NCI-H1417 (cell line): ENCODE results near the gene SGPP1.
"Not testable (repeated sequence)": the region's sequence is repeated elsewhere in the genome, so short reads cannot be mapped to it uniquely, and the experiment has no call there.

ENCODE experiments used
- DNase-seq, 3 experiments: peaks; one replicate each; lab custom pipeline; 2025; lab: John Stamatoyannopoulos, UW

SGPP1 gene

GRCh38 chr14:63673255-63673654 lies 54.6 kb downstream of the SGPP1 start:
- no peak for DNase-seq

- peak in 2 of 3 experiments; percentile 11 to 55 for DNase-seq
Observed at GRCh38 chr14:63672417-63673180, 55.3 kb downstream of the SGPP1 start.

GRCh38 chr14:63671987-63672386 lies 55.9 kb downstream of the SGPP1 start:
- peak in 1 of 3 experiments; percentile 55 for DNase-seq

- no peak for DNase-seq
Observed at GRCh38 chr14:63670692-63671091, 57.2 kb downstream of the SGPP1 start.

GRCh38 chr14:63666335-63666734 lies 61.5 kb downstream of the SGPP1 start:
- no peak for DNase-seq

GRCh38 chr14:63663428-63664341 lies 64.2 kb downstream of the SGPP1 start:
- no peak for DNase-seq

GRCh38 chr14:63662776-63663175 lies 65.1 kb downstream of the SGPP1 start:
- DNase-seq: no peak

GRCh38 chr14:63661881-63662280 lies 66.0 kb downstream of the SGPP1 start:
- DNase-seq: not testable (repeated sequence)

- DNase-seq: no peak
Observed at GRCh38 chr14:63659726-63660125, 68.1 kb downstream of the SGPP1 start.

- DNase-seq: no peak
Observed at GRCh38 chr14:63656194-63656593, 71.7 kb downstream of the SGPP1 start.

- no peak for DNase-seq
Observed at GRCh38 chr14:63654936-63655335, 72.9 kb downstream of the SGPP1 start.

- DNase-seq: no peak
Observed at GRCh38 chr14:63654346-63654745, 73.5 kb downstream of the SGPP1 start.

- DNase-seq: no peak
Observed at GRCh38 chr14:63652406-63652805, 75.5 kb downstream of the SGPP1 start.

GRCh38 chr14:63650256-63650952 lies 77.5 kb downstream of the SGPP1 start:
- DNase-seq: no peak

GRCh38 chr14:63647696-63648410 lies 80.0 kb downstream of the SGPP1 start:
- no peak for DNase-seq

GRCh38 chr14:63644741-63645140 lies 83.1 kb downstream of the SGPP1 start:
- DNase-seq: no peak

GRCh38 chr14:63642656-63643382 lies 85.0 kb downstream of the SGPP1 start:
- DNase-seq: no peak

GRCh38 chr14:63642229-63642611 lies 85.6 kb downstream of the SGPP1 start:
- peak; percentile 92 to 96 (median 93) for DNase-seq

GRCh38 chr14:63641473-63642228 lies 86.2 kb downstream of the SGPP1 start, which contains the start of gene WDR89:
Gene WDR89 (minus strand): TSS chr14:63641871. CDS start chr14:63599942, 41,929 bp downstream.
- DNase-seq: peak; percentile 94 to 100 (median 98)

GRCh38 chr14:63638493-63638892 lies 89.4 kb downstream of the SGPP1 start:
- no peak for DNase-seq
